ENCODE results near the gene TMX4. TPM values are rescaled to one million over a fixed set of nuclear protein-coding genes. Genes with fewer than 3 reads are reported as not detected.

The TMX4 gene
- total and polyA plus RNA-seq, 4 donors = 7.8 to 45.2 (median 19.5) TPM

GRCh38 chr20:8020314-8021079 lies 936 bp upstream of the TMX4 start:
- peak overlapping the region in 1 of 2 donors; percentile 98 for H3K27ac ChIP-seq (ENCODE audit: low read depth in 1 of 2, low read length in 1 of 2)
- WGBS, 2 donors = 20 to 45% methylated on average over 3 of the region's 3 CpGs
- H3K4me1 ChIP-seq (ENCODE audit: control insufficient read depth in 5 of 5, insufficient read depth in 5 of 5, low read length in 5 of 5) = peaks cover 0 to 7% (median 2%) of the 10 kb centered on the region in 5 donors
- no peak for ATAC-seq (ENCODE audit: insufficient read depth, low FRiP score)
- H3K27me3 ChIP-seq (ENCODE audit: control insufficient read depth in 3 of 3, insufficient read depth in 3 of 3, low read length in 2 of 3) = no peaks in the 10 kb centered on the region
- H3K9ac ChIP-seq (ENCODE audit: insufficient read depth in 1 of 2, low read length in 2 of 2) = no peak overlapping the region
- H3K9me3 ChIP-seq (ENCODE audit: control insufficient read depth in 4 of 4, insufficient read depth in 3 of 4, low read length in 3 of 4) = no peaks in the 10 kb centered on the region
- H3K4me3 ChIP-seq = no peak overlapping the region
- TF ChIP-seq CTCF (IDR thresholded peaks at IDR 0.05; ENCODE audit: control extremely low read depth, extremely low read depth) = no peak
- DNase-seq = peak in 1 of 3 donors; percentile 10
- peaks cover 0 to 3% (median 0%) of the 10 kb centered on the region in 4 donors for H3K36me3 ChIP-seq (ENCODE audit: control insufficient read depth in 4 of 4, insufficient read depth in 4 of 4, low read length in 4 of 4)

GRCh38 chr20:8019998-8020247 lies 362 bp upstream of the TMX4 start:
- no peaks in the 10 kb centered on the region for H3K9me3 ChIP-seq (ENCODE audit: control insufficient read depth in 4 of 4, insufficient read depth in 3 of 4, low read length in 3 of 4)
- H3K36me3 ChIP-seq (ENCODE audit: control insufficient read depth in 4 of 4, insufficient read depth in 4 of 4, low read length in 4 of 4) = peaks cover 0 to 3% (median 0%) of the 10 kb centered on the region in 4 donors
- H3K4me1 ChIP-seq (ENCODE audit: control insufficient read depth in 5 of 5, insufficient read depth in 5 of 5, low read length in 5 of 5) = peaks cover 0 to 7% (median 2%) of the 10 kb centered on the region in 5 donors
- H3K27ac ChIP-seq (ENCODE audit: low read depth in 1 of 2, low read length in 1 of 2) = peak overlapping the region; percentile 98
- no peaks in the 10 kb centered on the region for H3K27me3 ChIP-seq (ENCODE audit: control insufficient read depth in 3 of 3, insufficient read depth in 3 of 3, low read length in 2 of 3)
- DNase-seq (no peak), ATAC-seq (ENCODE audit: insufficient read depth, low FRiP score) (no peak)
- peak overlapping the region in 1 of 2 donors; percentile 34 for H3K9ac ChIP-seq (ENCODE audit: insufficient read depth in 1 of 2, low read length in 2 of 2)
- peak overlapping the region; percentile 87 for H3K4me3 ChIP-seq
- WGBS, 2 donors = 1% methylated on average over 3 of the region's 3 CpGs
- TF ChIP-seq CTCF (IDR thresholded peaks at IDR 0.05; ENCODE audit: control extremely low read depth, extremely low read depth) = no peak

- H3K4me3 ChIP-seq = peak overlapping the region; percentile 87
- H3K27me3 ChIP-seq (ENCODE audit: control insufficient read depth in 3 of 3, insufficient read depth in 3 of 3, low read length in 2 of 3) = no peaks in the 10 kb centered on the region
- no peak for TF ChIP-seq CTCF (IDR thresholded peaks at IDR 0.05; ENCODE audit: control extremely low read depth, extremely low read depth)
- H3K36me3 ChIP-seq (ENCODE audit: control insufficient read depth in 4 of 4, insufficient read depth in 4 of 4, low read length in 4 of 4) = peaks cover 0 to 3% (median 0%) of the 10 kb centered on the region in 4 donors
- peak overlapping the region; percentile 98 for H3K27ac ChIP-seq (ENCODE audit: low read depth in 1 of 2, low read length in 1 of 2)
- ATAC-seq (ENCODE audit: insufficient read depth, low FRiP score) (peak; percentile 73), DNase-seq (peak; percentile 78 to 84 (median 83))
- H3K4me1 ChIP-seq (ENCODE audit: control insufficient read depth in 5 of 5, insufficient read depth in 5 of 5, low read length in 5 of 5) = peaks cover 0 to 8% (median 2%) of the 10 kb centered on the region in 5 donors
- H3K9me3 ChIP-seq (ENCODE audit: control insufficient read depth in 4 of 4, insufficient read depth in 3 of 4, low read length in 3 of 4) = no peaks in the 10 kb centered on the region
- 0% methylated on average over 23 of the region's 23 CpGs for WGBS, 2 donors
- peak overlapping the region; percentile 84 to 89 for H3K9ac ChIP-seq (ENCODE audit: insufficient read depth in 1 of 2, low read length in 2 of 2)
Observed at GRCh38 chr20:8018958-8019245, 659 bp downstream of the TMX4 start.

GRCh38 chr20:8012724-8013123 lies 6.8 kb downstream of the TMX4 start:
- WGBS, 2 donors = 94 to 97% methylated on average over 1 of the region's 1 CpG
- H3K4me3 ChIP-seq = no peak overlapping the region
- no peaks in the 10 kb centered on the region for H3K27me3 ChIP-seq (ENCODE audit: control insufficient read depth in 3 of 3, insufficient read depth in 3 of 3, low read length in 2 of 3)
- no peak for TF ChIP-seq CTCF (IDR thresholded peaks at IDR 0.05; ENCODE audit: control extremely low read depth, extremely low read depth)
- ATAC-seq (ENCODE audit: insufficient read depth, low FRiP score) (no peak), DNase-seq (peak in 2 of 3 donors; percentile 5 to 18)
- H3K36me3 ChIP-seq (ENCODE audit: control insufficient read depth in 4 of 4, insufficient read depth in 4 of 4, low read length in 4 of 4) = peaks cover 0 to 6% (median 0%) of the 10 kb centered on the region in 4 donors
- no peak overlapping the region for H3K27ac ChIP-seq (ENCODE audit: low read depth in 1 of 2, low read length in 1 of 2)
- H3K9ac ChIP-seq (ENCODE audit: insufficient read depth in 1 of 2, low read length in 2 of 2) = no peak overlapping the region
- H3K9me3 ChIP-seq (ENCODE audit: control insufficient read depth in 4 of 4, insufficient read depth in 3 of 4, low read length in 3 of 4) = no peaks in the 10 kb centered on the region
- peaks cover 0 to 15% (median 2%) of the 10 kb centered on the region in 5 donors for H3K4me1 ChIP-seq (ENCODE audit: control insufficient read depth in 5 of 5, insufficient read depth in 5 of 5, low read length in 5 of 5)

All from lung (tissue), 12 donors.